NCI-H460 (cell line): ENCODE results near the gene KCNE3. TPM values are rescaled to one million over a fixed set of nuclear protein-coding genes. Genes with fewer than 3 reads are reported as not detected.

Source experiments
- small RNA-seq, 2 experiments: library from RNA; depleted of rRNA; stranded (forward); fragments of <200 nt; gene quantifications; one replicate each; pipeline ENCODE3, GENCODE V24; 2014
- total RNA-seq: library from RNA; depleted of rRNA; stranded (reverse); fragments of >200 nt; shearing (Covaris generic); gene quantifications from 2 replicates; pipeline ENCODE4 v1.2.3, GENCODE V29; 2014; rRNA removed

Gene KCNE3
- total RNA-seq, 1 experiment from 2014 or later, result not detected

Small RNA genes within 50 kb of the gene (small RNA-seq; reads per million reads assigned to genes)
- gene CYCSP27, result 0 reads per million in 2 experiments

Other genes starting within 250 kb of the KCNE3 start
- 6.7 and 7.4 TPM in 2 replicates for gene P4HA3, start 155.9 kb downstream of the KCNE3 start, total RNA-seq
- gene PGM2L1, start 69.1 kb downstream of the KCNE3 start, total RNA-seq, result 2.1 TPM in 2 replicates
- gene LIPT2, start 26.2 kb upstream of the KCNE3 start, total RNA-seq, result 2.1 and 5.1 TPM in 2 replicates
- 10.6 and 12.3 TPM in 2 replicates for gene POLD3, start 125.0 kb upstream of the KCNE3 start, total RNA-seq